ENCODE results near the gene USP43. TPM values are rescaled to one million over a fixed set of nuclear protein-coding genes. Genes with fewer than 3 reads are reported as not detected.
A peak's percentile ranks its signal among the peaks of the same experiment; 100 is the strongest.

The USP43 gene
- total and polyA plus RNA-seq, 2 donors (not counting 1 experiment from before 2014, with no cell fraction given) = 0.16 to 0.30 TPM

- ChIA-PET POLR2A (no interaction called here), CTCF (interaction anchor here (0.5 to 1.4 kb wide), 2 partner anchors 9 to 42 kb away, joined by 3 to 6 read pairs; no protein-coding TSS in a partner anchor)
- intact Hi-C loops (cut with micrococcal nuclease) = no loop called here
- Histone ChIP-seq H3K9ac (ENCODE audit: low read length) (no peak overlapping the region), H3K4me2 (replicated peaks; ENCODE audit: low read depth, low read length, poor library complexity, severe bottlenecking) (no peak overlapping the region), H3K9me3 (ENCODE audit: control extremely low read depth in 1 of 3, control insufficient read depth in 2 of 3, insufficient read depth in 1 of 3, low read length in 2 of 3) (peaks cover 0 to 5% (median 0%) of the 10 kb centered on the region in 3 donors), H3K79me2 (ENCODE audit: control insufficient read depth, insufficient read depth, low read length) (no peaks in the 10 kb centered on the region), H4K20me1 (ENCODE audit: control insufficient read depth, insufficient read depth, low read length, poor library complexity, severe bottlenecking) (no peaks in the 10 kb centered on the region), H3K4me3 (ENCODE audit: control extremely low read depth in 1 of 5, extremely low read depth in 1 of 5, insufficient read depth in 1 of 5, low read depth in 2 of 5, low read length in 4 of 5) (no peak overlapping the region), H3K4me1 (ENCODE audit: control insufficient read depth in 2 of 2, insufficient read depth in 2 of 2, low read length in 2 of 2) (no peaks in the 10 kb centered on the region), H2AFZ (ENCODE audit: insufficient read depth, low read depth, low read length, poor library complexity, severe bottlenecking) (no peak overlapping the region), H3K36me3 (replicated peaks in 1 of 2; ENCODE audit: control extremely low read depth in 1 of 2, control insufficient read depth in 1 of 2, extremely low read depth in 1 of 2, insufficient read depth in 2 of 2, low read length in 1 of 2) (no peaks in the 10 kb centered on the region), H3K27me3 (replicated peaks in 1 of 4; ENCODE audit: control extremely low read depth in 1 of 4, control insufficient read depth in 3 of 4, insufficient read depth in 4 of 4, low read length in 3 of 4) (no peaks in the 10 kb centered on the region), H3K27ac (ENCODE audit: low read length in 2 of 2) (no peak overlapping the region)
- ATAC-seq (ENCODE audit: low read depth) (no peak), DNase-seq (peak; percentile 48)
- H3K4me1 Mint-ChIP-seq = no peaks in the 10 kb centered on the region
- H3K4me3 Mint-ChIP-seq = no peak overlapping the region
- no peak overlapping the region for H3K27ac Mint-ChIP-seq
- TF ChIP-seq EZH2 (IDR thresholded peaks at IDR 0.05; ENCODE audit: borderline replicate concordance, insufficient read depth, low read depth, low read length, poor library complexity, severe bottlenecking) (no peak), CTCF (IDR thresholded peaks at IDR 0.05) (peak; percentile 67)
- H3K27me3 Mint-ChIP-seq = peaks cover 17% of the 10 kb centered on the region
- H3K9me3 Mint-ChIP-seq (ENCODE audit: insufficient read depth) = no peaks in the 10 kb centered on the region
- 31% methylated on average over 3 of the region's 5 CpGs for WGBS (ENCODE audit: insufficient coverage)
Measured at GRCh38 chr17:9768381-9768934, 123.1 kb downstream of the USP43 start.

- Histone ChIP-seq H3K27ac (ENCODE audit: low read length in 2 of 2) (no peak overlapping the region), H4K20me1 (ENCODE audit: control insufficient read depth, insufficient read depth, low read length, poor library complexity, severe bottlenecking) (no peaks in the 10 kb centered on the region), H3K9ac (ENCODE audit: low read length) (no peak overlapping the region), H3K9me3 (ENCODE audit: control extremely low read depth in 1 of 3, control insufficient read depth in 2 of 3, insufficient read depth in 1 of 3, low read length in 2 of 3) (peaks cover 0 to 5% (median 0%) of the 10 kb centered on the region in 3 donors), H3K4me1 (ENCODE audit: control insufficient read depth in 2 of 2, insufficient read depth in 2 of 2, low read length in 2 of 2) (no peaks in the 10 kb centered on the region), H3K4me3 (ENCODE audit: control extremely low read depth in 1 of 5, extremely low read depth in 1 of 5, insufficient read depth in 1 of 5, low read depth in 2 of 5, low read length in 4 of 5) (no peak overlapping the region), H3K27me3 (replicated peaks in 1 of 4; ENCODE audit: control extremely low read depth in 1 of 4, control insufficient read depth in 3 of 4, insufficient read depth in 4 of 4, low read length in 3 of 4) (no peaks in the 10 kb centered on the region), H3K4me2 (replicated peaks; ENCODE audit: low read depth, low read length, poor library complexity, severe bottlenecking) (no peak overlapping the region), H2AFZ (ENCODE audit: insufficient read depth, low read depth, low read length, poor library complexity, severe bottlenecking) (no peak overlapping the region), H3K79me2 (ENCODE audit: control insufficient read depth, insufficient read depth, low read length) (no peaks in the 10 kb centered on the region), H3K36me3 (replicated peaks in 1 of 2; ENCODE audit: control extremely low read depth in 1 of 2, control insufficient read depth in 1 of 2, extremely low read depth in 1 of 2, insufficient read depth in 2 of 2, low read length in 1 of 2) (no peaks in the 10 kb centered on the region)
- intact Hi-C loops (cut with micrococcal nuclease) = no loop called here
- no peak for DNase-seq
- no peak overlapping the region for H3K4me3 Mint-ChIP-seq
- no peak overlapping the region for H3K27ac Mint-ChIP-seq
- POLR2A ChIA-PET = no interaction called here
- CTCF ChIA-PET = interaction anchor here (0.5 kb wide), 1 partner anchor 43 kb away, joined by 3 read pairs; no protein-coding TSS in a partner anchor
- no peak for ATAC-seq (ENCODE audit: low read depth)
- H3K27me3 Mint-ChIP-seq = peaks cover 11% of the 10 kb centered on the region
- 86% methylated on average over 12 of the region's 15 CpGs for WGBS (ENCODE audit: insufficient coverage)
- TF ChIP-seq CTCF (IDR thresholded peaks at IDR 0.05) (no peak), EZH2 (IDR thresholded peaks at IDR 0.05; ENCODE audit: borderline replicate concordance, insufficient read depth, low read depth, low read length, poor library complexity, severe bottlenecking) (no peak)
- H3K9me3 Mint-ChIP-seq (ENCODE audit: insufficient read depth) = no peaks in the 10 kb centered on the region
- H3K4me1 Mint-ChIP-seq = no peaks in the 10 kb centered on the region
Measured at GRCh38 chr17:9769036-9769695, 123.8 kb downstream of the USP43 start.
